ENCODE data around the gene HTR3A.

HTR3A gene

DNA sequence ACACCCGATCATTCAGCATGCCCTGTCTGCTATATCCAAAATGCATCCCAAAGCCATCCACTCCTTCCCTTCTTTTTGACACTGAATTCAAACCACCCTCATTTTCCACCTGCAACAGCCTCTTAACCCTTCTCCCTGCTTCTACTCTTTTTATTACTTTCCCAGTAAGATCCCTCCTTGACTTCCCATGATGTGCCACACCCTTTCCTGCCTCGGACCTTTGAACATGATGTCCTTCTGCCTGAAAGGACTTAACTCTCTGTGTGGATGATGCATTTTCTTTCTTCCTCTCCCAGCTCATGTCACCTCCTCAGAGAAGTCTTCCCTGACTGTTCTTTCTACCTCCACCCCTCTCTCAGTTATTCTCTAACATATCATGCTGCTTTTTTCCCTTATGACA, 36.5 kb downstream of the HTR3A start:
- Histone ChIP-seq H3K36me3 (ENCODE audit: control insufficient read depth in 5 of 5, insufficient read depth in 5 of 5, low read length in 5 of 5) (no peaks in the 10 kb centered on the region), H3K27me3 (ENCODE audit: control insufficient read depth in 5 of 5, insufficient read depth in 4 of 5, low read length in 5 of 5) (peaks cover 0 to 10% (median 8%) of the 10 kb centered on the region in 5 donors), H3K9ac (ENCODE audit: low read length in 5 of 5) (no peak overlapping the region), H3K4me1 (ENCODE audit: control insufficient read depth in 5 of 5, insufficient read depth in 5 of 5, low read length in 5 of 5) (no peaks in the 10 kb centered on the region), H3K27ac (ENCODE audit: low read depth, low read length) (no peak overlapping the region), H3K9me3 (ENCODE audit: control insufficient read depth in 5 of 5, low read length in 5 of 5) (no peaks in the 10 kb centered on the region), H3K4me3 (ENCODE audit: low read depth in 1 of 5, low read length in 5 of 5) (no peak overlapping the region)

DNA sequence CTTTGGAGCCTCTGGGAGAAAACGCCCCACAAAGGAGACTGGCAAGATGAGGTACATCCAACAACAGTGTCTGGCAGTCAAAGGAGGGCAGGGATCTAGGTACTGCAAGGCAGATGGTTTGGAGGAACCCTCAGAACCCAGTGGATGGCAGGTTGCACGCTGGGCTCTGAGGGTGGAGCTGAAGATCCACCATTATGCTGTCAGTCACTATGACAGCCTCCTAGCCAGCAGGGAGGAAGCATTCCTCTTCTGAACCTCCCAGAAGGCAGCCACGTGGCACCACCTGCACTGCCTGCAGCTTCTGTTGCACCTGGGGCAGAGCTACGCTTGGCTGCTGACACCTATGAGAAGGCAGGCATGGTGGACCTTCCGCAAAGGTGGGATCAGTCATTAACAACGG, 40.2 kb downstream of the HTR3A start:
- Histone ChIP-seq H3K9me3 (ENCODE audit: control insufficient read depth in 5 of 5, low read length in 5 of 5) (peaks cover 0 to 4% (median 0%) of the 10 kb centered on the region in 5 donors), H3K36me3 (ENCODE audit: control insufficient read depth in 5 of 5, insufficient read depth in 5 of 5, low read length in 5 of 5) (no peaks in the 10 kb centered on the region), H3K9ac (ENCODE audit: low read length in 5 of 5) (no peak overlapping the region), H3K27me3 (ENCODE audit: control insufficient read depth in 5 of 5, insufficient read depth in 4 of 5, low read length in 5 of 5) (peaks cover 0 to 10% (median 8%) of the 10 kb centered on the region in 5 donors), H3K4me3 (ENCODE audit: low read depth in 1 of 5, low read length in 5 of 5) (no peak overlapping the region), H3K27ac (ENCODE audit: low read depth, low read length) (no peak overlapping the region), H3K4me1 (ENCODE audit: control insufficient read depth in 5 of 5, insufficient read depth in 5 of 5, low read length in 5 of 5) (no peaks in the 10 kb centered on the region)

- no peak overlapping the region for H3K9ac ChIP-seq (ENCODE audit: low read length in 5 of 5)
- peaks cover 0 to 10% (median 6%) of the 10 kb centered on the region in 5 donors for H3K27me3 ChIP-seq (ENCODE audit: control insufficient read depth in 5 of 5, insufficient read depth in 4 of 5, low read length in 5 of 5)
- H3K9me3 ChIP-seq (ENCODE audit: control insufficient read depth in 5 of 5, low read length in 5 of 5): peaks cover 0 to 4% (median 0%) of the 10 kb centered on the region in 5 donors
- H3K4me1 ChIP-seq (ENCODE audit: control insufficient read depth in 5 of 5, insufficient read depth in 5 of 5, low read length in 5 of 5): no peaks in the 10 kb centered on the region
- H3K4me3 ChIP-seq (ENCODE audit: low read depth in 1 of 5, low read length in 5 of 5): no peak overlapping the region
- no peaks in the 10 kb centered on the region for H3K36me3 ChIP-seq (ENCODE audit: control insufficient read depth in 5 of 5, insufficient read depth in 5 of 5, low read length in 5 of 5)
- no peak overlapping the region for H3K27ac ChIP-seq (ENCODE audit: low read depth, low read length)
These were observed 42.1 kb downstream of the HTR3A start for GRCh38 chr11:114016986-114017385.

- H3K4me1 ChIP-seq (ENCODE audit: control insufficient read depth in 5 of 5, insufficient read depth in 5 of 5, low read length in 5 of 5): no peaks in the 10 kb centered on the region
- peaks cover 0 to 8% (median 2%) of the 10 kb centered on the region in 5 donors for H3K27me3 ChIP-seq (ENCODE audit: control insufficient read depth in 5 of 5, insufficient read depth in 4 of 5, low read length in 5 of 5)
- peaks cover 0 to 4% (median 0%) of the 10 kb centered on the region in 5 donors for H3K9me3 ChIP-seq (ENCODE audit: control insufficient read depth in 5 of 5, low read length in 5 of 5)
These were observed 42.8 kb downstream of the HTR3A start for GRCh38 chr11:114017723-114018122.

DNA sequence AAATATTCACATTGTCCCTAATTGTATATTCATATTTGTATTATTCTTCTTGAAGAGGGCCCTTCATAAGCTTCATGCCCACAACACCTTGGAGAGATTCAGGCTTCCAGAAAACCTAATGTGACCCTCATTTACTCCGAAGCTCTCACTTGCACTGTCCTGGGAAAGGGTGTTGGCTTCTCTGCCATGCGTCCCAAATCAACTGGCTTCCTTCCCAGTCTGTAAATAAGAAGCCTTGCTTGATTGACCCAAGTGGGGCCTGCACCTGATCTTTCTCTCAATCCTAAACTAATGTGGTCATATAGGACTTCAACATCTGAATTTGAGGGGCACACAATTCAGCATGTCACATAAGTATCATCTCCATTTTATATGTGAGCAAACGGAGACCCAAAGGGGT, 44.1 kb downstream of the HTR3A start:
- Histone ChIP-seq H3K4me1 (ENCODE audit: control insufficient read depth in 5 of 5, insufficient read depth in 5 of 5, low read length in 5 of 5) (no peaks in the 10 kb centered on the region), H3K27ac (ENCODE audit: low read depth, low read length) (no peak overlapping the region)

More at GRCh38 chr11:114017723-114018122, 42.8 kb downstream of the HTR3A start:
- H3K36me3 ChIP-seq (ENCODE audit: control insufficient read depth in 5 of 5, insufficient read depth in 5 of 5, low read length in 5 of 5): no peaks in the 10 kb centered on the region
- H3K27ac ChIP-seq (ENCODE audit: low read depth, low read length): no peak overlapping the region
- no peak overlapping the region for H3K4me3 ChIP-seq (ENCODE audit: low read depth in 1 of 5, low read length in 5 of 5)
- no peak overlapping the region for H3K9ac ChIP-seq (ENCODE audit: low read length in 5 of 5)

GRCh38 chr11:114019574-114019973, 44.7 kb downstream of the HTR3A start:
- Histone ChIP-seq H3K4me1 (ENCODE audit: control insufficient read depth in 5 of 5, insufficient read depth in 5 of 5, low read length in 5 of 5) (no peaks in the 10 kb centered on the region), H3K9me3 (ENCODE audit: control insufficient read depth in 5 of 5, low read length in 5 of 5) (peaks cover 0 to 4% (median 0%) of the 10 kb centered on the region in 5 donors), H3K27ac (ENCODE audit: low read depth, low read length) (no peak overlapping the region), H3K36me3 (ENCODE audit: control insufficient read depth in 5 of 5, insufficient read depth in 5 of 5, low read length in 5 of 5) (no peaks in the 10 kb centered on the region), H3K27me3 (ENCODE audit: control insufficient read depth in 5 of 5, insufficient read depth in 4 of 5, low read length in 5 of 5) (peaks cover 0 to 4% (median 2%) of the 10 kb centered on the region in 5 donors), H3K9ac (ENCODE audit: low read length in 5 of 5) (no peak overlapping the region), H3K4me3 (ENCODE audit: low read depth in 1 of 5, low read length in 5 of 5) (no peak overlapping the region)

More for the DNA sequence above, 44.1 kb downstream of the HTR3A start:
- peaks cover 0 to 4% (median 2%) of the 10 kb centered on the region in 5 donors for H3K27me3 ChIP-seq (ENCODE audit: control insufficient read depth in 5 of 5, insufficient read depth in 4 of 5, low read length in 5 of 5)
- no peak overlapping the region for H3K4me3 ChIP-seq (ENCODE audit: low read depth in 1 of 5, low read length in 5 of 5)
- peaks cover 0 to 4% (median 0%) of the 10 kb centered on the region in 5 donors for H3K9me3 ChIP-seq (ENCODE audit: control insufficient read depth in 5 of 5, low read length in 5 of 5)
- no peak overlapping the region for H3K9ac ChIP-seq (ENCODE audit: low read length in 5 of 5)
- H3K36me3 ChIP-seq (ENCODE audit: control insufficient read depth in 5 of 5, insufficient read depth in 5 of 5, low read length in 5 of 5): no peaks in the 10 kb centered on the region

DNA sequence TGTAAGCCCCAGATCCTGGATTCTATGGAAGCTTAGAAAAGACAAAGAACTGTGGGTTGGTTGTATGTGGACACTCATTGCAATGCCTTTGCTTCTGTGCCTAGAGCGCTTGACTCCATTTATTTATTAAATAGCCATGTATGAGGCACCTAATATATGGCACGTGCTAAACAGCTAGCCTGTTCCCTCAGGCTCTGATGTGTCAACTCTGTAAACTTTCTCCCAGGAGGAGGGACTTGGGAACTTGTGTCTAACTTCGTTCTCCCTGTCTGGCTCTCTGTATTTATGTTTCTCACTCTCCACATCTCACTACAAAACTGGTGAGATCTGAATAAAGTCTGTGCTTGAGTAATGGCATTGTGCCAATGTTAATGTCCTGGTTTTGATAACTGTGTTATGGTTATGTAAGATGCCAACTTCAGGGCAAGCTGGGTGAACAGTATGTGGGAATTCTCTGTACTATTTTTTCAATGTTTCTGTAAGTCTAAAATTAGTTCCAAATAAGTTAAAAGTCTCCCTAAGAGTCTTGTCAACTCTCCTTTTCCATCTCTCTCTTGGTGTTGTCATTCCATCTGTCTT, 50.5 kb downstream of the HTR3A start:
- no peak overlapping the region for H3K4me3 ChIP-seq (ENCODE audit: low read depth in 1 of 5, low read length in 5 of 5)
- H3K27ac ChIP-seq (ENCODE audit: low read depth, low read length): no peak overlapping the region

DNA sequence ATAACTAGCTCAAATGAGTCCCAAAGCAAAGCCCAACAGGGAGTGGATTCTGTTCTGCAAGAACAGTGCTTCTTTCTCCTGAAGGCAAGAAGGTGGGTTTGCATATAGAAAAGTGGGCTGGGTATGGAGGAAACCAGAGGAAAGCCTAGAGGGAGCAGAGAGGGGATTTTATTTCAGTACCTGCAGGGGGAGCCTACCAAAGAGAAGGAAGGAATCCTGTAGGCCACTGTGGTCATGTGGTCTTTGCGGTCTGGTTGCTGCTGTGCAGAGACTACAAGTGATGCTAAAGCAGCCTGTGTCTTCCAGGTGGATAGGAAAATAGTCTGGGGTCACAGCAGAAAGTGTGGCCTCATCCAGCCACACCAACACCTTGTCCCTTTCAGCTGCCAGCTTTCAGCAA, 51.4 kb downstream of the HTR3A start:
- Histone ChIP-seq H3K27ac (ENCODE audit: low read depth, low read length) (no peak overlapping the region), H3K9me3 (ENCODE audit: control insufficient read depth in 5 of 5, low read length in 5 of 5) (no peaks in the 10 kb centered on the region), H3K4me3 (ENCODE audit: low read depth in 1 of 5, low read length in 5 of 5) (no peak overlapping the region), H3K4me1 (ENCODE audit: control insufficient read depth in 5 of 5, insufficient read depth in 5 of 5, low read length in 5 of 5) (no peaks in the 10 kb centered on the region), H3K36me3 (ENCODE audit: control insufficient read depth in 5 of 5, insufficient read depth in 5 of 5, low read length in 5 of 5) (no peaks in the 10 kb centered on the region), H3K27me3 (ENCODE audit: control insufficient read depth in 5 of 5, insufficient read depth in 4 of 5, low read length in 5 of 5) (peaks cover 0 to 14% (median 6%) of the 10 kb centered on the region in 5 donors), H3K9ac (ENCODE audit: low read length in 5 of 5) (no peak overlapping the region)

More for the DNA sequence above, 50.5 kb downstream of the HTR3A start:
- Histone ChIP-seq H3K4me1 (ENCODE audit: control insufficient read depth in 5 of 5, insufficient read depth in 5 of 5, low read length in 5 of 5) (no peaks in the 10 kb centered on the region), H3K27me3 (ENCODE audit: control insufficient read depth in 5 of 5, insufficient read depth in 4 of 5, low read length in 5 of 5) (peaks cover 0 to 14% (median 6%) of the 10 kb centered on the region in 5 donors), H3K9ac (ENCODE audit: low read length in 5 of 5) (no peak overlapping the region), H3K9me3 (ENCODE audit: control insufficient read depth in 5 of 5, low read length in 5 of 5) (no peaks in the 10 kb centered on the region), H3K36me3 (ENCODE audit: control insufficient read depth in 5 of 5, insufficient read depth in 5 of 5, low read length in 5 of 5) (no peaks in the 10 kb centered on the region)

- Histone ChIP-seq H3K36me3 (ENCODE audit: control insufficient read depth in 5 of 5, insufficient read depth in 5 of 5, low read length in 5 of 5) (no peaks in the 10 kb centered on the region), H3K27ac (ENCODE audit: low read depth, low read length) (no peak overlapping the region)
These were observed 52.5 kb downstream of the HTR3A start for GRCh38 chr11:114027391-114027790.

GRCh38 chr11:114027926-114028325, 53.0 kb downstream of the HTR3A start:
- H3K4me3 ChIP-seq (ENCODE audit: low read depth in 1 of 5, low read length in 5 of 5): no peak overlapping the region
- H3K27me3 ChIP-seq (ENCODE audit: control insufficient read depth in 5 of 5, insufficient read depth in 4 of 5, low read length in 5 of 5): peaks cover 0 to 14% (median 6%) of the 10 kb centered on the region in 5 donors
- H3K9ac ChIP-seq (ENCODE audit: low read length in 5 of 5): no peak overlapping the region
- no peaks in the 10 kb centered on the region for H3K36me3 ChIP-seq (ENCODE audit: control insufficient read depth in 5 of 5, insufficient read depth in 5 of 5, low read length in 5 of 5)
- no peaks in the 10 kb centered on the region for H3K9me3 ChIP-seq (ENCODE audit: control insufficient read depth in 5 of 5, low read length in 5 of 5)
- H3K4me1 ChIP-seq (ENCODE audit: control insufficient read depth in 5 of 5, insufficient read depth in 5 of 5, low read length in 5 of 5): peaks cover 0 to 2% (median 0%) of the 10 kb centered on the region in 5 donors
- no peak overlapping the region for H3K27ac ChIP-seq (ENCODE audit: low read depth, low read length)

More at GRCh38 chr11:114027391-114027790, 52.5 kb downstream of the HTR3A start:
- no peaks in the 10 kb centered on the region for H3K9me3 ChIP-seq (ENCODE audit: control insufficient read depth in 5 of 5, low read length in 5 of 5)
- no peak overlapping the region for H3K4me3 ChIP-seq (ENCODE audit: low read depth in 1 of 5, low read length in 5 of 5)
- peaks cover 0 to 14% (median 6%) of the 10 kb centered on the region in 5 donors for H3K27me3 ChIP-seq (ENCODE audit: control insufficient read depth in 5 of 5, insufficient read depth in 4 of 5, low read length in 5 of 5)
- peaks cover 0 to 2% (median 0%) of the 10 kb centered on the region in 5 donors for H3K4me1 ChIP-seq (ENCODE audit: control insufficient read depth in 5 of 5, insufficient read depth in 5 of 5, low read length in 5 of 5)
- no peak overlapping the region for H3K9ac ChIP-seq (ENCODE audit: low read length in 5 of 5)
